Stromal cell of bone marrow (primary cell): Measurements from ENCODE around the gene ABHD11.
"Not testable (repeated sequence)": the region's sequence is repeated elsewhere in the genome, so short reads cannot be mapped to it uniquely, and the experiment has no call there.

Experiments
- DNase-seq: peaks from one replicate; pipeline ENCODE4 v3.0.0-alpha.2; 2012; ENCODE audit warnings: low read depth

ABHD11 gene

GRCh38 chr7:73742753-73743641, 4.4 kb upstream of the ABHD11 start:
- no peak for DNase-seq

GRCh38 chr7:73742338-73742752, 3.7 kb upstream of the ABHD11 start:
- DNase-seq: no peak

- DNase-seq: no peak
These were observed 3.0 kb upstream of the ABHD11 start for GRCh38 chr7:73741600-73741999.

GRCh38 chr7:73740771-73741170, 2.2 kb upstream of the ABHD11 start:
- no peak for DNase-seq

- DNase-seq: no peak
These were observed 1.6 kb upstream of the ABHD11 start for GRCh38 chr7:73740212-73740611.

GRCh38 chr7:73739387-73739767, 775 bp upstream of the ABHD11 start:
- no peak for DNase-seq

- DNase-seq: no peak
These were observed 386 bp downstream of the ABHD11 start for GRCh38 chr7:73738220-73738611.

- no peak for DNase-seq
These were observed 947 bp downstream of the ABHD11 start for GRCh38 chr7:73737491-73738219.

- DNase-seq: no peak
These were observed 1.7 kb downstream of the ABHD11 start for GRCh38 chr7:73736885-73737284.

- DNase-seq: no peak
These were observed 3.1 kb downstream of the ABHD11 start for GRCh38 chr7:73735528-73735905.

GRCh38 chr7:73734619-73735527, 3.7 kb downstream of the ABHD11 start:
- DNase-seq: peak; percentile 65

- no peak for DNase-seq
These were observed 6.2 kb downstream of the ABHD11 start for GRCh38 chr7:73732397-73732796.

- no peak for DNase-seq
These were observed 8.1 kb downstream of the ABHD11 start for GRCh38 chr7:73730485-73730884.

GRCh38 chr7:73728551-73728950, 10.1 kb downstream of the ABHD11 start:
- DNase-seq: no peak

- no peak for DNase-seq
These were observed 10.7 kb downstream of the ABHD11 start for GRCh38 chr7:73727952-73728351.

- DNase-seq: no peak
These were observed 12.5 kb downstream of the ABHD11 start for GRCh38 chr7:73726083-73726466.

GRCh38 chr7:73723813-73724212, 14.8 kb downstream of the ABHD11 start:
- no peak for DNase-seq

GRCh38 chr7:73722785-73723184, 15.8 kb downstream of the ABHD11 start:
- no peak for DNase-seq

- DNase-seq: not testable (repeated sequence)
These were observed 16.4 kb downstream of the ABHD11 start for GRCh38 chr7:73722182-73722581.

GRCh38 chr7:73721377-73721817, 17.2 kb downstream of the ABHD11 start:
- no peak for DNase-seq

GRCh38 chr7:73720443-73720842, 18.2 kb downstream of the ABHD11 start:
- DNase-seq: not testable (repeated sequence)

GRCh38 chr7:73719806-73720169, 18.8 kb downstream of the ABHD11 start:
- DNase-seq: no peak
